Stimulated activated CD4-positive, alpha-beta T cell treated with anti-CD3 and anti-CD28 coated beads, Interleukin-1b, Interleukin-23, amount 100 ng/mL, for 1 hour (primary cell): Measurements from ENCODE around the gene ALDH9A1.
"Not testable (repeated sequence)": the region's sequence is repeated elsewhere in the genome, so short reads cannot be mapped to it uniquely, and the experiment has no call there.

Source experiments
- DNase-seq, 2 donors: peaks; one replicate each; pipeline ENCODE4 v3.0.0-alpha.2; 2020; ENCODE audit warnings: low read depth in 2 of 2

Gene ALDH9A1

DNA sequence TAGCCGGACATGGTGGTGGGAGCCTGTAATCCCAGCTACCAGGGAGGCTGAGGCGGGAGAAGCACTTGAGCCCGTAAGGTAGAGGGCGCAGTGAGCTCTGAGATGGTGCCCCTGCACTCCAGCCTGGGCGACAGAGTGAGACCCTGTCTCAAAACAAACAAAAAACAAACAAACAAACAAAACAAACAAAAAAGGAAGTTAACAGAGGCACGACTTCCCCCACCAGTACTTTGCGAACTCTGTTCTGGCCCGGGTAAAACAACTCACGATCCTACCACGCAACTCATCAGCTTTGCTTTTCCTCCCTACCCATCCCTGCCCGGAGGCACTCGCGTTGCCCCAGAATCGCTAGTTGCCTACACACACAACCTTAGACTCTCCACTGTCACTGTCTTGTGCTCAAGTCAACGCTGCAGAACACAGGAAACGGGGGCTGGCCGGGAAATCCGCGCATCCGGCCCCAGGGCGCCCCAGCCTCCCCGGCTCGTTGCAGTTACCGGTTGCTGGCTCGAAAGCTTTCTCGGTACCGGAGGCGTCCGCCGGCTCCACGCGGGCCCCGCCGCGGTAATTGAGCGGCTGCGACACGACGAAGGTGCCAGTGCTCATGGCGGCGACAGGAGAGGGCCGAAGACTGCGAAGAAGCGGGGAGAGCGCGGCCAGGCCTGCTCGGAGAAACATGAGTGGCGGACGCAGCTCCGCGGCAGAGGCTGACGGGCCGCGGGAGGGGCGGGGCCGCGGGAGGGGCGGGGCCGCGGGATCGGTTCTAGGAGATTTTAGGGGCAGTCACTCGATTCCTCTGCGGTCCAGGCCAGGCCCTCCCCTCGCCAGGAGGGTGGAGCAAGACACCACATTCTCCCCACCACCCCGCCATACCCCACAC, at the start of gene ALDH9A1:
TSS of gene ALDH9A1 (minus strand) at position 682 of the 880 bp plus-strand sequence. CDS start at position 678, 4 bp downstream.
- peak; percentile 57 to 80 for DNase-seq

DNA sequence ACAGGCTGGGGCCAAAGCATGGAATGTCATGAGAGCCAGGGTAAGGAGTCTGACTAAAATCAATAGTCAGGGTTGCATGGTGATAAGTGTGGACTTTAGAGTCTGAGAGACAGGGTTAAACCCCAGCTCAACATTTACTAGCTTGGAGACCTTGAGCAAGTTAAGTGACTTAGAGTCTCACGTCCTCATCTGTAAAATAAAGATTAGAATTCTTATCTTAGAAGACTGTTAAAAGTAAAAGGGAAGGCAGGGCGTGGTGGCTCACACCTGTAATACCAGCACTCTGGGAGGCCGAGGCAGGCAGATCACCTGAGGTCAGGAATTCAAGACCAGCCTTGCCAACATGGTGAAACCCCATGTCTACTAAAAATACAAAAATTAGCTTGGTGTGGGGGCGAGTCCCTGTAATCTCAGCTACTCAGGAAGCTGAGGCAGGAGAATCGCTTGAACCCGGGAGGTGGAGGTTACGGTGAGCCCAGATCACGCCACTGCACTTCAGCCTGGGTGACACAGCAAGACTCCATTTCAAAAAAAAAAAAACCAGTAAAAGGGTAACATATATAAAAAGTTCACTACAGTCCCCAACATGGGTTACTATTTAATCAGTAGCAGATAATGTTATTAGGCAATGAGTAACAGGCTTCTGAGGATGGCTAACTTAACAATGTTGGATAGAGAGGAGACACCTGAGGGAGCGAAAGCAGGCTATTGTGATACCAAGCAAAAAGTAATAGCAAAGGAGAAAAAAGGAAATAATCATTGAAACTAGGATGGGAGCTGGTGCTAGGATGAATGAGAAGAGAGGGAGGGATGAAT, 49.5 kb upstream of the ALDH9A1 start:
- DNase-seq, result no peak

DNA sequence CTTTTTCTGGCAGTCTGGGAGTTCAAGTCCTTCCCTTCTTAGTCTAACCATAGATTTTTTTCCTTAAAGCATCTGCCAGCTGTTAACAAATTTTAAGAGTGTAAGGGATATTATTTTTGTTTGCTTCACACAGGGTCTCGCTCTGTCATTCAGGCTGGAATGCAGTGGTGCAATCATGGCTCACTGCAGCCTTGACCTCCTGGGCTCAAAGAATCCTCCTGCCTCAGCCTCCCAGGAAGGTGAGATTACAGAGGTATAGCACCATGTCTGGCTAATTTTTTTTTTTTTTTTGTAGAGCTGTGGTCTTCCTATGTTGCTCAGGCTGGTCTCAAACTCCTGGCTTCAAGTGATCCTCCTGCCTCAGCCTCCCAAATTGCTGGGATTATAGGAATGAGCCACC, 46.6 kb upstream of the ALDH9A1 start:
- not testable (repeated sequence) for DNase-seq

DNA sequence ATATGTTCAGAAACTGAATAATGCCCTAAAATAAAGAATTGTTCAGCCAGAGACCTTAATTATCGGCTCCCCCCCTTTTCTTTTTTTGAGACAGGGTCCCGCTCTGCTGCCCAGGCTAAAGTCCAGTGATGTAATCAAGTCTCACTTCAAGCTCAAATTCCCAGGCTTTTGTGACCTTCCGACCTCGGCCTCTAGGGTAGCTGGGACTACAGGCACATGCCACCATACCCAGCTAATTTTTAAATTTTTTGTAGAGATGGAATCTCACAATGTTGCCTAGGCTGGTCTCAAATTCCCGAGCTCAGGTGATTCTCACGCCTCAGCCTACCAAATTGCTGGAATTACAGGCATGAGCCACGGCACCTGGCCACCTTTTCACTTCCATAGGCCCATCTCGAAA, 43.8 kb upstream of the ALDH9A1 start:
- no peak for DNase-seq

DNA sequence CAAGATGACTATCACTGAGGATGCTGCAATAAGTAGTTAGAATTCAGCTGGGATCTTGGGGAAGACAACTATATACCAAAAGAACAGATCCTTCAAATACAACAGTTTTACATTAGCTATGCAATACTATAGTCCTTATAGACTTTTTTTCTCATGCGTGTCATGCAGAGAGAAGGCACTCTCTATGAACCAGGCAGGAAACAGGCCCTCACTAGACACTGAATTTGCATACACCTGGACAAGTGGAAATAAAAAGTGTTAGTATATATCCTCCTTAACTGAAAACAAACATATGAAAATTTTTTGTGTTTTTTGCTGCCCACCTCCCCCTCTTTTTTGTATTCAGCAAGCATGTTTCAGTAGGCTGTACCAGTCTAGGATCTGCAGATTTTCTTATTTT, 40.4 kb upstream of the ALDH9A1 start:
- no peak for DNase-seq

DNA sequence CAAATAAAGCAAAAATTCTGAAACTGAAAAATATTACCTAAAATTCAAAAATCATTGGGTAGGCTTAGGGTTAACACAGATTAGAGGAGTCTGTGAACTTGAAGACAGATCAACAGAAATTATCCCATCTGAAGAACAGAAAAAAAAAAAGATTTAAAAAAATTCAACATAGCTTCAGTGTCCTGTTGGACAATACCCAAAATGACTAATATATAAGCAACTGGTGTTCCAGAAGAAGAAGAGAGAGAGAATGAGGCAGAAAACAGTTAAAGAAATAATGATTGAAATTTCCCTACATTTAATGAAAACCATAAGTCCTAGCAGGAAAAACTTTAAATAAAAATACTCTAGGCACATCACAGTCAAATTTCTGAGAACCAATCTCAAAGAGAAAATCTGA, 38.8 kb upstream of the ALDH9A1 start:
- no peak for DNase-seq

DNA sequence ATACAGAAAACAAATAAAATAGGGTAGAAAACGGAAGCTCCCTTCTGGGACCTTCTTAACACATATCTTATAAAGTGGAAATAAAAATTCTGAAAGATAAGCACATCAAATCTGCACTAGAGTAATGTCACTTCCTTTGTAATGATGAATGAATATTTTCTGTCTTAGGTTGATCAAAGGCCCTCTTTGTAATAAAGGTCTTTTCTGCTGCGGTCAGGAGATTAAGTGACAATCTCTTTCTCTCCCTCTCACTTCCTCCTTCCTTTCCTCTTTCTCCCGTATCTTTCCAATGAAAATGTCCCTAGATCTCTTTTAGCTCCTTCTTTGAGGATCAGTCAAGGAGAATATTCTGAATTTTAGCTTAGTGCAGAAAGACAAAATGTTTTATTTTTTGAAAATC, 36.5 kb upstream of the ALDH9A1 start:
- DNase-seq, result no peak

DNA sequence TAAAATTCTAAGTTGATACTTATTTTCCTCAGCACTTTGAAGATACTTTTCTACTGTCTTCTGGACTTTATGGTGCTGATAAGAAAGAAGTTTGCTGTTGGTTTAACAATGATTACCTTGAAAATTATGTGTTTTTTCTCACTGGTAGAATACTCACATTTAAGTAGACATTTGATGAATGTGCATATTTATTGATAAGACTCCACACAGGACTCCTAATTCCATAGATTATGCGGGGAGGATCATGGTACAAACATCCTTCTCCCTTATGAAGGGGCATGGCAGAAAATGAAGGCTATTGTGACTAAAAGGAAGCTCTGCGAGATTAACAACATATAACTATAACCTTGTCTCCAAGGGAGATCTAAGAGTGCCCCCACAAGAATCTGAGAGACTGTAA, 28.5 kb upstream of the ALDH9A1 start:
- no peak for DNase-seq

DNA sequence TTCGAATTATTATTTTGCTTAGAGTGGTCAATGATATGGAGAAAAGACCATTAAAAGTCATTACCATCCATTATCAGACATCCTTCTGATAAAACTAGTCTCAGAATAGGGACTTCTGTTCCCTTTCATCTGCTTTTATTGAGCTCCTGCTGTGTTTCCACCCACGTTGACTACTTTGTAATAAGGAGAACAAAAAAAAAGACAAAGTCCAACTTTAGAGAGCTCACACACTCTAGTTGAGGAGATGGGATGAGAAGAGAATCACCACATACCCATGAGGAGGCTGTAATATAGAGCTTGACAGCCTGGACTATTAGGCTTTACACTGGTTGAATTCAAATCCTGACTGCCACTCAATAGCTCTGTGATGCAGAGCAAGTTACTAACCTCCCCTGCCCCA, 27.8 kb upstream of the ALDH9A1 start:
- no peak for DNase-seq

DNA sequence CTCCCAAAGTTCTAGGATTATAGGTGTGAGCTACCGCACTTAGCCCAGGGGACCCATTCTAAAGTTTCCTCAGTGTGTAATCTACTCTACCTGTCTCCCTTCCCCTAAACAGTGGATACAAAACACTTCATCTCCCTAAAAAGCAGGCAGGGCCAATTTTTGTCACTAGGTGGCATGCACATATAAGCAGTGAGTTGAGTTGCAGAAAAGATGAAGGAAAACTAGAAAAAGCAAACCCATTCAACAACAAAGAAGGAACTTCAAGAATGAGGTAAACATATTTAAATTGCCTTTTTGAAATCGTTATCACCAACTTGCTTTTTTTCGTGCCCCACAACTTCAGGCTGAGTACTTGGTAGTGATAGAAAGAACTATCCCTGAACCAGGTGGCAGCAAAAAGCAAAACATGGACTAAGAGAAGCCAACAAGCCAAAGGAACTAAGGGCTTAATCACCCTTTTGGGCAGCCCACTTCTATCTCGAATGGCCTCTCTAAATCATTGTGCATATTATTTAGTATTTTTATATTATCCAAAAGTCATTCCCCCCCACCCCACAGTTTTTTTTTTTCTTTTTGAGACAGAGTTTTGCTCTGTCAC, 19.7 kb upstream of the ALDH9A1 start:
- DNase-seq, result no peak

DNA sequence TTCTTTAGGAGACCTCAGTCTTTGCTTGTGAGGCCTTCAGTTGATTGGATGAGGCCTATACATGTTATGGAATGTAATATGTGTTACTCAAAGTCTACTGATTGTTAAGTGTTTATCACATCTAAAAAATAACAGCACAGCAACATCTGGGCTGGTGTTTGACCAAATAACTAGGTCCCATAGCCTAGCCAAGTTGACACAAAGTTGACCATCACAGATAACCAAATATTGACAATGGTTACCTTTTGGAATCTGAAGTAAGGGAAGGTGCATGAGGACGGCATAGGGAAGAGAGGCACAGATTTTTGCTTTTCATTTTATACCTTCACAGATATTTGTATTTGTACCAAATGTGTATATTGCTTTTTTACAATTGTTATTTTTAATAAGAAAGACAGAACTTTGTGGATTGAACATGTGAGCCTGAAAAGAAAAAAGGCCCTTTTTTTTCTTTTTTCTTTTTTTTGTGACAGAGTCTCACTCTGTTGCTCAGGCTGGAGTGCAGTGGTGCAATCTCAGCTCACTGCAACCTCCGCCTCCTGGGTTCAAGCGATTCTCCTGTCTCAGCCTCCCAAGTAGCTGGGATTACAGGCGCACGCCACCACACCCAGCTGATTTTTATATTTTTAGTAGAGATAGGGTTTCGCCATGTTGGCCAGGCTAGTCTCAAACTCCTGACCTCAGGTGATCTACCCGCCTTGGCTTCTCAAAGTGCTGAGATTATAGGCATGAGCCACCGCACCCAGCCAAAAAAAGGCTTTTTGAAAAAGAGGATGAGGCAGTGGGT, 18.1 kb upstream of the ALDH9A1 start:
- not testable (repeated sequence) for DNase-seq

DNA sequence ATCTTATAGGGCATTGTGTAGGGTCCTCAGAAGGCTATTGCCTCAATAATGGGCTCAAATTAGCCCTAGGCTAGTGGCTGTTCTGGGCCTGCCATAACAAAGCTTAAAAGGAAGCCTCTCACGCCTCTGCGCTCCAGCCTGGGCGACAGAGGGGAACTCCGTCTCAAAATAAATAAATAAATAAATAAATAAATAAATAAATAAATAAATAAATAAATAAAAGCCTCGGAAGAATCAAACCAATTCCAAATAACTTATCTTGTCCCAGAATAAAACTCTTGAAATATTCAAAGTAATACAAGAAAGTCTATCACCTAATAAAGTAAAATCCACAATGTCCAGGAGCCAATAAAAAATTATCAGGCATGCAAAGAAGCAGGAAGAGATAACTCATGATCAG, 14.4 kb upstream of the ALDH9A1 start:
- no peak for DNase-seq

DNA sequence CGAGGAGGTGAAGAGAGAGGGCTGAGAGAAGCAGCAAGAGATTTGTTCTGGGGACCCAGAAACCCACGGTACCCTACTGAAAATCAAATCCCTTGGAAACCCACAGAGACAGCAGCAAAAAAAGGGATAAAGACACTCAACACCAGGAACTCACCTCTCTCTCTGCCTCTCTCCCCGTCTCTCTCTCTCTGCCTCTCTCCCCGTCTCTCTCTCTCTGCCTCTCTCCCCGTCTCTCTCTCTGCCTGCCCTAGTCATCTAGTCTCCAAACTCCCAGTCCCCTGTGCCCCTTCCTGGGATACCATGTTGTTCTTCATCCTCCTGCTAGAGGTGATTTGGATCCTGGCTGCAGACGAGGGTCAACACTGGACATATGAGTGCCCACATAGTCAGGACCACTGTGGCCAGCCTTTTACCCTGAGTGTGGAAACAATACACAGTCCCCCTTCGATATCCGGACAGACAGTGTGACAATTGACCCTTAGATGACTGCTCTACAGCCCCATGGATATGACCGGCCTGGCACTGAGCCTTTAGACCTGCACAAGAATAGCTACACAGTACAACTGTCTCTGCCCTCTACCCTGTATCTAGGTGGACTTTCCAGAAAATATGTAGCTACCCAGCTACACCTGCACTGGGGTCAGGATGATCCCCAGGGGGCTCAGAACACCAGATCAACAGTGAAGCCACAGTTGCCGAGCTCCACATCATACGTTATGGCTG, 9.8 kb upstream of the ALDH9A1 start:
- no peak for DNase-seq

DNA sequence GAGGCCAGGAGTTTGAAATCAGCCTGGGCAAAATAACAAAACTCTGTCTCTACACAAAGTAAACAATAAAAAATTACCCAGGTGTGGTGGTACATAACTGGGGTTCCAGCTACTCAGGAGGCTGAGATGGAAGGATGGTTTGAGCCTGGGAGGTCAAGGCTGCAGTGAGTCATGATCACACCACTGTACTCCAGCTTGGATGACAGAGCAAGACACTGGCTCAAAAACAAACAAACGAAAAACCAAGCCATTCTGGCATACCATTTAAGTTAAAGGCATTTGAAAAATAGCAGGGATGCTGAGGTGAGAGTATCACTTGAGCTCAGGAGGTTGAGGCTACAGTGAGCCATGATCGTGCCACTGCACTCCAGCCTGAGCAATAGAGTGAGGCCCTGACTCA, 5.3 kb upstream of the ALDH9A1 start:
- no peak for DNase-seq

DNA sequence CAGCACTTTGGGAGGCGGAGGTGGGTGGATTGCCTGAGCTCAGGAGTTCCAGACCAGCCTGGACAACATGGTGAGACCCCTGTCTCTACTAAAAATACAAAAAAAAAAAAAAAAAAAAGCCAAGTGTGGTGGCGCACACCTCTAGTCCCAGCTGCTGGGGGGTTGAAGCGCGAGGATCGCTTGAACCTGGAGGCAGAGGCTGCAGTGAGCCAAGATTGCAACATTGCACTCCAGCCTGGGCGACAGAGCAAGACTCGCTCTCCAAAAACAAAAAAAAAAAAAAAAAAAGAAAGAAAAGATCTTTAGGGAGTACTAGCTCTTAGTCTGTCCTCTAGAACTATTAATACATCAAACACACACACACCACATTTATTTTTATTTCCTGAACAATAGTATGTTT, 3.6 kb upstream of the ALDH9A1 start:
- not testable (repeated sequence) for DNase-seq

DNA sequence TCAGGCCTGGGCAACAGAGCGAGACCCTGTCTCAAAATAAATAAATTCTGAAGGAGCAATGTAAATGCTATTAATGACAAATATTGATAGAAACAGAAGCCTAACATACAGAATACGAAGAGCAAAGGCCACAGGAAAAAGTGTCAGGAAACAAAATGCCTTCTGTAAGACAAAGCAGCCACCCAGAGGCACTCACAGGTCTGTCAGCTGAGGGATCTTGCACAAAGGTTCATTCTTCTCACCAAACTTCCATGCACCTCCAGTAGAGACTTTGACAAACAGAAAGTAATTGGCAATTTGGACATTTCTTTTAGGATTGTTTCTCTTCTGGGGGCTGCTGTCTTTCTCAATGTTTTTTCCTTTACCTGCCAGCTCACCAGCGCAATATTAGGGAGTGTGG, 1.2 kb upstream of the ALDH9A1 start:
- DNase-seq, result no peak

DNA sequence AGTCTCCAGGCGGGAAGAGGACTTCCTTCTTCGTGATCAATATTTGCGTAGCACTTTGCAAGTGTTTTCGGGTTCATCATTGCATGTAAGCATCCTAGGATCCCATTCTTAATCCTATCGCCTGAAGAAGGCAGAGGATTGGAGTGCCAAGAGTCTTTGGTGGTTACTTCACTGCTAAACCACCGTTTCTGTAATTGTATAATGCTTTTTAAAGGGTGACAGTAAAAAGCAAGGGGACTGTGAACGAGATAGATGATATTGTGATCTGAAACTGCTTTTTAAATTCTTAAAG, 345 bp upstream of the ALDH9A1 start:
- no peak for DNase-seq

DNA sequence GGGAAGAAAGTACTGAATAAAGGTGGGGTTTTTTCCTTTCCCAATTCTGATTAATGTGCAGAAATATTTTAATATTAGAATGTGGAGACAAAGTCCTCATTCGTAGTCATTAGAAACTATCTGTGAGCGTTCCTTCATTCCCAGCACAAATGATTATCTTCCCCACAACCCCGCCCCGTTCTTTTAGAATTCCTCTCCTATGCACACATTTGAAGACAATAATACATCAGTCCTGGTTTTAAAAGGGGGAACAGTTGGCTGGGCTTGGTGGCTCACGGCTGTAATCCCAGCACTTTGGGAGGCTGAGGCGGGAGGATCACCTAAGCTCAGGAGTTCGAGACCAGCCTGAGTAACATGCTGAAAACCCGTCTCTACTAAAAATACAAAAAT, 876 bp downstream of the ALDH9A1 start:
- no peak for DNase-seq

DNA sequence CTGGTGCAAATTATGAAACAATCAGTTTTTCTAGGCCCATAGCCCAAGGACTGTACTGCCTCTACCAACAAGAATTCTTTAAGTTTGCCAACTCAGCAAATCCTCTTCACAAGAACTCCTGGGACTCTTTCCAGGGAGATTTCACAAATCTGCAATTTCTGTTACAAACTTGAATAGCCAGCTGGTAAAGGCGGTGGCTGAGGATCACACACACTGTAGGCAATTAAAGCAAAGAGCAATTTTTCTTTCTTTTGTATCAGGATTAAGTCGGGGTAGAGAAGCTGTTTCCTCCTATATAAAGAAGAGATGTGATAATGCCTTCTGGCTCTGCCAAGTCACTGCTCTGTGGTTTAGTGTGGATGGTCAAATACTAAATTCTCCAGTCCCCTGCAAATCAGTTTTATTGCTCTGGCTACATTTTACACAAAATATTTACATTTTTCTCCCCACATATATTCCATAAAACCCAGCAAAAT, 1.7 kb downstream of the ALDH9A1 start:
- no peak for DNase-seq

DNA sequence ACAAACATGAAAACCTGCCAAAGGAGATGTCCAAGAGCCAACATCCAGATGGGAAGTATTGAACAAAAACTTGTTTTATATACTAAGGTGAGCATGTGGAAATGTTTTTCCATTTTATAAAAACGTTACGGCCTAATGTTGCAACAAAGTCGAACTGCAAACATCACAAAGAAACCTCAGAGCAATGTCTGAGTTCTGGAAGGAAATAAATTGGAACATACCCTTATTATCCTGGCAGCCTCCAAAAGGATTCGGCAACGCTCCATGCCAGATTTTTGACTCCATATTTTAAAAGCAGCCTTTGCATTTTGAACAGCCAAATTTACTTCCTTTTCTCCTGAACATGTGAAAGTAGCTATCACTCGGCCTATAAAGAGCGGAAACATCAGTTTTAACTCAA, 3.3 kb downstream of the ALDH9A1 start:
- no peak for DNase-seq

DNA sequence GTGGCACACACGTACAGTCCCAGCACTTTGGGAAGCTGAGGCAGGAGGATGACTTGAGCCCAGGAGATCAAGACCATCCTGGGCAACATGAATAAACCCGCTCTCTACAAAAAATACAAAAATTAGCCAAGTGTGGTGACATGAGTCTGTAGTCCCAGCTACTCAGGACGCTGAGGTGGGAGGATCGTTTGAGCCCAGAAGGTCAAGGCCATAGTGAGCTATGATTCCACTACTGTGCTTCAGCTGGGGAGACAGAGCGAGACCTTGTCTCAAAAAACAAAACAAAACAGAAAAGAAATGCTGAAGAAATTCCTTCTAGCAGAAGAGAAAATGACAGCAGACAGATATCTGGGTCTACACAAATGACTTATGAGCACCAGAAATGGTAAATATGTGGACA, 10.3 kb downstream of the ALDH9A1 start:
- DNase-seq, result no peak
